ENCODE results near the gene GET4.
A peak's percentile ranks its signal among the peaks of the same experiment; 100 is the strongest.

GET4 gene, protein sequence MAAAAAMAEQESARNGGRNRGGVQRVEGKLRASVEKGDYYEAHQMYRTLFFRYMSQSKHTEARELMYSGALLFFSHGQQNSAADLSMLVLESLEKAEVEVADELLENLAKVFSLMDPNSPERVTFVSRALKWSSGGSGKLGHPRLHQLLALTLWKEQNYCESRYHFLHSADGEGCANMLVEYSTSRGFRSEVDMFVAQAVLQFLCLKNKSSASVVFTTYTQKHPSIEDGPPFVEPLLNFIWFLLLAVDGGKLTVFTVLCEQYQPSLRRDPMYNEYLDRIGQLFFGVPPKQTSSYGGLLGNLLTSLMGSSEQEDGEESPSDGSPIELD

DNA sequence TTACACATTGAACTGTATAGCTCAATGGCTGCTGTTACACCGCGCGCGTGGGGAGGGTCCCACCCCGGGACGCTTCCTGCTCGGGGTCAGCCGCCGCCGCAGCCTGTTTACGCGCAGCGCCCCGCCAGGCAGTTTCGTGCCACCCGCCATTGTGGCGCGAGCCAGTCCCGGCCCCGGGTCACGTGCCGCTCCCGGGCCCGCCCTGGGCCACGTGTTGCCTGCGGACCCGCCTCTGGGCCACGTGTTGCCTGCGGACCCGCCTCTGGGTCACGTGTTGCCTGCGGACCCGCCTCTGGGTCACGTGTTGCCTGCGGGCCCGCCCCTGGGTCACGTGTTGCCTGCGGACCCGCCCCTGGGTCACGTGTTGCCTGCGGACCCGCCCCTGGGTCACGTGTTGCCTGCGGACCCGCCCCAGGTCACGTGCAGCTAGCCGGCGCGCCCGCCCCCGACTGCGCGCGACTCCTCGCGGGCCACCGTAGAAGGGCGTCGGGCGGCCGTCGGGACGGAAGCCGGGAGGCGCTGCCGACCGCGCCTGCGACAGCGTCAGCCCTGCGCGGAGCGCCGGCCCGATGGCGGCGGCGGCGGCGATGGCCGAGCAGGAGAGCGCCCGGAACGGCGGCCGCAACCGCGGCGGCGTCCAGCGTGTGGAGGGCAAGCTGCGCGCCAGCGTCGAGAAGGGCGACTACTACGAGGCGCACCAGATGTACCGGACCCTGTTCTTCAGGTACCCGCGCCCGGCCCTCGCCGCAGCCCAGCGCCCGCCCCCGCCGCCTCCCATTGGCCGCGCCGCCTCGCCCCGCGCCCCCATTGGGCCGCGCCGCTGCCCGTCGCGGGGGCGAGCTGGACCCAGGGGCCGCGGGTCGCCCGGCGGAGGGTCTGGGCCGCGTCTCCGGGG, at the start of gene GET4:
TSS of gene GET4 (plus strand) at position 478 of the 895 bp plus-strand sequence. CDS start at position 570, 92 bp downstream.
- H3K9ac ChIP-seq (ENCODE audit: low read length), result peak within 1 kb of the TSS; percentile 51
- H3K27me3 ChIP-seq (ENCODE audit: control insufficient read depth, insufficient read depth, low read length), result no peaks in the 10 kb centered on the region
- peaks cover 25% of the 10 kb centered on the region for H3K4me1 ChIP-seq (ENCODE audit: control insufficient read depth, insufficient read depth, low read length)
- peaks cover 7% of the 10 kb centered on the region for H3K36me3 ChIP-seq (ENCODE audit: control insufficient read depth, insufficient read depth, low read length)
- peak within 1 kb of the TSS; percentile 84 for H3K27ac ChIP-seq (ENCODE audit: low read depth, low read length)
- H3K4me3 ChIP-seq (ENCODE audit: low read length), result peak within 1 kb of the TSS; percentile 88

DNA sequence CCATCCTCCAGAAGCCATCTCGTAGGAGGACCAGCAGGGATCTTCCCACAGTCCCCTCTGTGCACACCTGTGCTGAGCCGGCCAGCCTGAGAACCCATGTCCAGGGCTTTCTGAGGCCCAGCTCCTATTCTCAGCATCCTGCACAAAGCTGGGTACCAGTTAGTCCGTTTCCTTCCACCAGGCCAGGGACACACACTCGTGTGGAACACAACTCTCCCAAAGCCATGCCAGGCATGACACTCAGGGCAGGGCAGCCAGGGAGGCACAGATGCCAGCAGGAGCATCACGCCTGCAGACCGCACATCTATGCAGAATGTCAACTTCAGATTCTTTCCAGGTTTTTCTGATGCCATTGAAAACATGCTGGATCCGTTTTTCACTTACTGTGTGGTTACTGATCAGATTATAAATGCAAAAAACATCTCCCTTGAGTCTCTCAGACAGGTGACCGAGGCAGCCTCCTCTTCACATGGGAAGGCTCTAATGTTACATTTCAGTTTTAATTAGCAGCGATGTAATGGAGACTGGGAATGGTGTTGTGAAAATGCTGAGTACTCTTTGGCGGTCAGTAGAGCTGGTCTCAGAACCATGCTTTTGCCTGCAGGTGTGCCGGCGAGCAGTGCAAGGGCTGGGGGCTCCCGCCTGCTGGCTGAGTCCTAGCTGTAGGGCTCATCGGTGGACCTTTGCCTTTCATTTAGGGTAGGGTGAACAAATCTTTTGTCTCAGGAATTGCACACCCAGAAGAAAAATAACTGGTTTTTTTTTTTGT, 47.4 kb upstream of the GET4 start:
- Histone ChIP-seq H3K27ac (ENCODE audit: low read depth, low read length) (peak overlapping the region; percentile 24), H3K4me1 (ENCODE audit: control insufficient read depth, insufficient read depth, low read length) (peaks cover 43% of the 10 kb centered on the region), H3K4me3 (ENCODE audit: low read length) (no peak overlapping the region), H3K9ac (ENCODE audit: low read length) (no peak overlapping the region), H3K27me3 (ENCODE audit: control insufficient read depth, insufficient read depth, low read length) (no peaks in the 10 kb centered on the region), H3K36me3 (ENCODE audit: control insufficient read depth, insufficient read depth, low read length) (no peaks in the 10 kb centered on the region)

DNA sequence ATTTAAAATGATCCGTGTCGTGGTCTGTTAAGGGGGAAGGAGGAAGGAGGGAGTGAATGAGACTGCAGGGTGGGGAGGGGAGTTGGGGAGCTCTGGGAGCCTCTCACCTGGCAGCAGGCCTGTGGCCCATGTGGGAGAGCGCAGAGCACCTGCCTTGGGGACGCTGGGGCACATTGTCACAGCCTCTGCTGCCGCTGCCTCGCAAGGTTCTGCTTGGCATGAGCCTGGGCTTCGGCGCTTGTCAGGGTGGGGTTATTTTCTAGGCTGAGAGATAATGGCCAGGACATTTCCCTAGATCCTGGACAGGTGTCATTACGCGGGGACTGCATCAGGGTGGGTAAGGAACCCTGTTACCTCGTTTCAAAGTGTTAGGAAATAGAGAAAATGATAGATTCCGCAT, 46.3 kb upstream of the GET4 start:
- Histone ChIP-seq H3K9ac (ENCODE audit: low read length) (no peak overlapping the region), H3K4me1 (ENCODE audit: control insufficient read depth, insufficient read depth, low read length) (peaks cover 44% of the 10 kb centered on the region), H3K36me3 (ENCODE audit: control insufficient read depth, insufficient read depth, low read length) (no peaks in the 10 kb centered on the region), H3K27ac (ENCODE audit: low read depth, low read length) (peak overlapping the region; percentile 94), H3K27me3 (ENCODE audit: control insufficient read depth, insufficient read depth, low read length) (no peaks in the 10 kb centered on the region), H3K4me3 (ENCODE audit: low read length) (no peak overlapping the region)

DNA sequence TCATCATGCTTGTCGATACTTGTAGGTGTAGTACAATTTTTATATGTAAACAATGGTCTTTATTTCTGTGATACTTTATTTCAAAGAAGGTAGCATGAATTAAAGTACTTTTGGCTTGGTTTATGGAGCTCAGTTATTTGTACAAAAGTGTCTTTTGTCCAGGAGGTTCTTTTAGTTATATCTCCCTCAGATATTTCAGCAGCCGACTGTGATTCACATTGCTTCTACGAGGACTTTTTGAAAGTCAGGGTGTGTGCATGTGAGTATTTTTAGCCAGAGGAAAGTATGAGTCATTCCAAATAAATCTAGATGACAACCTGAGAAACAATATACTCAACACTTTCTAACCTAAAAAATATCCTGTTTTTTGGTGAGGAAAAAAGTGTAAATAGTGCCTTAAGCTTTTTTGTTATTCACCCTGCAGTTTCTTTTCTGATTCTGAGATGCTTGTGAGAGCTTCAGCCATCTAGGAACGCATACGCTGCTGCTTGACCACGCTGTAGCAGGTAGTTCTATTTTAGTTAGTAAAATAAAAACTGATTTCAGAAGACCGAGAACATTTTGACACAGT, 44.7 kb upstream of the GET4 start:
- Histone ChIP-seq H3K4me1 (ENCODE audit: control insufficient read depth, insufficient read depth, low read length) (peaks cover 48% of the 10 kb centered on the region), H3K27ac (ENCODE audit: low read depth, low read length) (peak overlapping the region; percentile 94), H3K36me3 (ENCODE audit: control insufficient read depth, insufficient read depth, low read length) (no peaks in the 10 kb centered on the region), H3K9ac (ENCODE audit: low read length) (no peak overlapping the region), H3K4me3 (ENCODE audit: low read length) (peak overlapping the region; percentile 26), H3K27me3 (ENCODE audit: control insufficient read depth, insufficient read depth, low read length) (no peaks in the 10 kb centered on the region)

DNA sequence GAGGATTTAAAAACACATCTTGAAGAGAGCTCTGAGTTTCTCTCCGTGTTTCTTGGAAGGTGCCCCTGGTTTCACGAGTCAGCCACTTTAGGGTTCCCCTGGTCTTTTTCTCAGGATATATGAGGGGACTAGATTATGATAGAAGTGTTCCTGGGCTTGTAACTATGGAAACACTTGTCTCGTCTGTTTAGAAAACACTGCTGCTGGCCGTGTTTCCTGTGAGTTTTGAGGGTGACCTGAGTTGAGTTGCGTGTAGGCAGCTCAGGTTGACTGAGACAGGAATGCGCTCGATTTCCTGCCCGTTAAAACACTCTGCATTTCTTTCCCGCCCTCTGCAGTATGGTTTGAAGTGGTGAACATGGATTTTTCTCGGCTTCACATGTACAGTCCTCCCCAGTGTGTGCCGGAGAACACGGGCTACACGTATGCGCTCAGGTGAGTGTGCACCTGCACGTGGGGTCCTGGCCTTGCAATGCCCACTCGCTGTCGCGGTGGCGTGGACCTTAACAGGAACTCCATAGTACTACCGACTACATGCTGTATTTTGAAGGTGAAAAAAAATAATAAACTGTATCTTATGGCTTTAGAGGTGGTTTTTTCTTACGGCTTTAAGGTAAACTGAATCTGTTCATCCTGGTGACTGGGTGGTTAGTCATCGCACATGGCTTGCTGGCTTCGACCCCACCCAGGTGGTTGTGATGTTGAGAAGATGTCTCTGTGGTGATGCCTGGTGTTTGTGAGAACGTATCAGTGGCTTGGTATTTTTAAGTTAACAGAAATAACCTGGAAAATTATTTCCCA, 44.0 kb upstream of the GET4 start, which contains the start of gene SUN1:
TSS of gene SUN1 (plus strand) at position 310 of the 801 bp plus-strand sequence. CDS start at position 359, 49 bp downstream.
- Histone ChIP-seq H3K36me3 (ENCODE audit: control insufficient read depth, insufficient read depth, low read length) (no peaks in the 10 kb centered on the region), H3K4me1 (ENCODE audit: control insufficient read depth, insufficient read depth, low read length) (peaks cover 55% of the 10 kb centered on the region), H3K4me3 (ENCODE audit: low read length) (peak within 1 kb of the TSS; percentile 26), H3K27ac (ENCODE audit: low read depth, low read length) (peak within 1 kb of the TSS; percentile 94), H3K9ac (ENCODE audit: low read length) (no peak within 1 kb of the TSS), H3K27me3 (ENCODE audit: control insufficient read depth, insufficient read depth, low read length) (no peaks in the 10 kb centered on the region)

DNA sequence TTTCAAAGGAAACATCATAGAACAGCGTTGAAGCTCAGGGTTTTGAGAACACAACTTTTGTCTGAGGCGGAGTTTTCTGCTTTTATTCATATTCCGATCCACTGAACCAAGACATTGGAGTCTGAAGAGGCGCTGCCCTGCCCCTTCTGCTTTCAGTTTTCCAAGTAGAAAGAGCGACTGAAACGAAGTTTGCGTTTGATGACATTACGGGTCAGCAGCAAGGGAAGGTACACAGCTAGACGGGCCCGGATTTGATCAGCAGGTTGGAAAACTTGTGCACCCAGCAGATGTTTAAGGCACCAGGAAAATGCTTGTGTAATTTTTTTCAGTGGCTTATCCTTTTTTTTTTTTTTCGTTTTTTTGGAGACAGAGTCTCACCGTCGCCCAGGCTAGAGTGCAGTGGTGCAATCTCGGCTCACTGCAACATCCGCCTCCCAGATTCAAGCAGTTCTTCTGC, 43.4 kb upstream of the GET4 start:
- Histone ChIP-seq H3K4me1 (ENCODE audit: control insufficient read depth, insufficient read depth, low read length) (peaks cover 58% of the 10 kb centered on the region), H3K36me3 (ENCODE audit: control insufficient read depth, insufficient read depth, low read length) (no peaks in the 10 kb centered on the region), H3K4me3 (ENCODE audit: low read length) (peak overlapping the region; percentile 9), H3K27ac (ENCODE audit: low read depth, low read length) (peak overlapping the region; percentile 94), H3K27me3 (ENCODE audit: control insufficient read depth, insufficient read depth, low read length) (no peaks in the 10 kb centered on the region), H3K9ac (ENCODE audit: low read length) (no peak overlapping the region)

DNA sequence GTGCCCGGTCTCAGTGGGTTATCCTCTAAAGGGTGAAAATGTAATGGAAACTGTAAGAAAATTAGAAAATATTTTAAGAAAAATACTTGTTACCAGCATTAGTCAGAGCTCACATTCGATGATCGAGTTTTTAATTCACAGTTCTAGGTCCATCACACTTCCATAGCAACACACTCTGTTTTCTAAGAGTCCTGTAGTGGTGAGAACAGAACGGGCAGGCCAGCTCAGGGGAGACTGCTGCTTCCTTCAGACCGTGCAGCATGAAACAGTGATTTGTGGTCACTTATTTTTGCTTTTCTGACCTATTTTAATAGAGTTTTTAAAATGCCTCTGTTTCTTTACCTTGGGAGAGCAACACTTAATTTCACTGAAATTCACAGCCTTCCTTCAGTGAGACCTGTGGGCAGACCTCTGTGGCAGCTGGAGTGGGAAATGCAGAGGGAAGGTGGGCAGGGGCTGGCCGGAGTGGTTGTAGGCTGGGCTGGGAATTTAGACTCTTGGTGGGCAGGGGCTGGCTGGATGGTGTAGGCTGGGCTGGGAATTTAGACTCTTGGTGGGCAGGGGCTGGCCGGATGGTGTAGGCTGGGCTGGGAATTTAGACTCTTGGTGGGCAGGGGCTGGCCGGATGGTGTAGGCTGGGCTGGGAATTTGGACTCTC, 42.6 kb upstream of the GET4 start:
- Histone ChIP-seq H3K27ac (ENCODE audit: low read depth, low read length) (peak overlapping the region; percentile 94), H3K27me3 (ENCODE audit: control insufficient read depth, insufficient read depth, low read length) (no peaks in the 10 kb centered on the region), H3K4me1 (ENCODE audit: control insufficient read depth, insufficient read depth, low read length) (peaks cover 56% of the 10 kb centered on the region), H3K9ac (ENCODE audit: low read length) (no peak overlapping the region), H3K36me3 (ENCODE audit: control insufficient read depth, insufficient read depth, low read length) (no peaks in the 10 kb centered on the region), H3K4me3 (ENCODE audit: low read length) (no peak overlapping the region)

DNA sequence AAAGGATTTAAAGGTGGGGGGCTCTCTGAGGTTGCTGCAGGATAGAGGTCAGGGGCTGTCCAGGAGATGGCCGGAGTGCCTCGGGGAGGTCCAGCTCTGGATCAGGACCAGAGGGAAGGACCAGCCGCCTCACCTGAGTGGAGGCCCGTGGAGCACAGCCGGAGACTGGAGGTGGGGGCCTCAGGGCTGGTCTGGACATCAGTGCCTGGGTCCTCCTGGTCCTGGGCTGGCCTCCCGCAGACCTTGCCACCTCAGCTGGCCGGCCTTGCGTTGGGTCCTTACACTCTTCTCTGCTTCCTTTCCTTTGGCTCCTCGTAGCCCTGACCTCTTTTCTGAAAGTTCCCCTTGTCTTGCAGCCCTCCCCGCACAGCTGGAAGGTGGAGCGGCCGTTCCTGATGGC, 42.1 kb upstream of the GET4 start:
- Histone ChIP-seq H3K4me1 (ENCODE audit: control insufficient read depth, insufficient read depth, low read length) (peaks cover 51% of the 10 kb centered on the region), H3K27me3 (ENCODE audit: control insufficient read depth, insufficient read depth, low read length) (no peaks in the 10 kb centered on the region), H3K4me3 (ENCODE audit: low read length) (no peak overlapping the region), H3K36me3 (ENCODE audit: control insufficient read depth, insufficient read depth, low read length) (no peaks in the 10 kb centered on the region), H3K9ac (ENCODE audit: low read length) (no peak overlapping the region), H3K27ac (ENCODE audit: low read depth, low read length) (peak overlapping the region; percentile 94)

DNA sequence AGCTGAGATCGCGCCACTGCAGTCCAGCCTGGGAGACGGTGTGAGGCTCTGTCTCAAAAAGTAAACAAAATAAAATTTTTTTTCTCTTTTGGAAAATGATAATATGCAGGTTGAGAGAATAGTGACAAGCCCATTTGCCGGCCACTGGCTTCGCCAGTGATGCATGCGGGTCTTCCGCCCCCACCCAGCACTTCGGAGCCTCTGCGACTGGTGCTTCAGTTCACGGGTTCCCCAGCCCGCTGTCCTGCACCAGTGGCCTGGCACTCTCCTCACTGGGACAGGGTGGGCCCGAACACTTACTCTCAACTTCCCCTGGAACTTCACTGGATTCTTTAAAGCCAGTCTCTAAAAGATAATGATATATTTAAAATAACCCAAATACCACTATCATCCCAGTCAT, 41.3 kb upstream of the GET4 start:
- Histone ChIP-seq H3K27ac (ENCODE audit: low read depth, low read length) (peak overlapping the region; percentile 94), H3K9ac (ENCODE audit: low read length) (no peak overlapping the region), H3K4me1 (ENCODE audit: control insufficient read depth, insufficient read depth, low read length) (peaks cover 50% of the 10 kb centered on the region), H3K27me3 (ENCODE audit: control insufficient read depth, insufficient read depth, low read length) (no peaks in the 10 kb centered on the region), H3K4me3 (ENCODE audit: low read length) (no peak overlapping the region), H3K36me3 (ENCODE audit: control insufficient read depth, insufficient read depth, low read length) (peaks cover 2% of the 10 kb centered on the region)

DNA sequence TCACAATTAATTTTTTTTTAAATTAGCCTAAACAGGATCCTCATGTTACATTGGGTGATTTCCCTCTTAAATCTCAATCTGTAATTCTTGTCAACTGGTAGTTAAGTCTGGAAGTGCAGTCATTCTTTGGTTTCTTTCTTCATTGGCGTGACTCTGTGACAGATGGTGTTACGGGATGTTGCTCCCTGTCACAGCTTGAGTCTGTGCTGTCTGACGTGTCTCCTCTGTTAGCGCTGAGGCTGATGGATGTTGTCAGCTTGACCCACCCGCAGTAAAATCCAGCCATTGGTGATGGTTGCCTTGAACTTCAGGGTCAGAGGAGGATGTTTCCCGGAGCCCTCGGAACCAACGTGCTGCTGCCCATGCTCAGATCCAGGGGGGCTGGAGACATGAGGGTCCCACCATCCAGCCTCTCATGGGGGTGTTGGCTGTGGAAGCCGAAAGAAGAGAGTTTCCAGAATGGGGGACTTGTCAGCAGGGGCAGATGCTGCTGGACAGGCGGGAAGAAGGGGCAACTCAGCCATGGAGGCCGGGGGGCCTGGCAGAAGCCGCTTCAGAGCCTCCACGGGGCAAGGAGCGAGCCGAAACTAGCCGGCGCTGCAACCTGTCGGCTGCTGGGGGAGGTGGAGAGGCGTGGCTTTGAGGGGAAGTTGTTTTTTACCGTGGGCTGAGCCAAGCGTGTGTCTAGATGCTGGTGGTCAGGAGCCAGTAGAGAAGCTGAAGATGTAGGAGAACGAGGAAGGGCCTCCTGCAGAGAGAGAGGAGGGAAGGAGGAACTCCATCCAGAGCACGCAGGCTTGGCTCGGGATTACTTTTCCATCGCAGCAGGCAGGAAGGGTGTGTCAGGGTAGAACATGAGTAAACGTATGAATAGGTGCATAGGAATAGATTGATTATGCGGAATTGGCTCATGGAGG, 40.6 kb upstream of the GET4 start:
- Histone ChIP-seq H3K27ac (ENCODE audit: low read depth, low read length) (peak overlapping the region; percentile 78), H3K9ac (ENCODE audit: low read length) (no peak overlapping the region), H3K4me3 (ENCODE audit: low read length) (no peak overlapping the region), H3K4me1 (ENCODE audit: control insufficient read depth, insufficient read depth, low read length) (peaks cover 42% of the 10 kb centered on the region), H3K36me3 (ENCODE audit: control insufficient read depth, insufficient read depth, low read length) (peaks cover 5% of the 10 kb centered on the region), H3K27me3 (ENCODE audit: control insufficient read depth, insufficient read depth, low read length) (no peaks in the 10 kb centered on the region)
